ENCODE data around the gene ASGR1.

The ASGR1 gene

GRCh38 chr17:7220593-7221277 is 41.6 kb upstream of the ASGR1 start:
- peak; percentile 54 for TF ChIP-seq CTCF (IDR thresholded peaks at IDR 0.05; ENCODE audit: low read depth, low read length)
- TF ChIP-seq EZH2phosphoT487 (IDR thresholded peaks at IDR 0.05; ENCODE audit: low read depth) = no peak
- H4K20me1 ChIP-seq (ENCODE audit: insufficient read depth, low read length) = no peaks in the 10 kb centered on the region
- H3K27me3 ChIP-seq (ENCODE audit: low read depth, low read length) = no peaks in the 10 kb centered on the region
- H3K4me3 ChIP-seq (ENCODE audit: low read length) = peak overlapping the region; percentile 97
- peak overlapping the region; percentile 56 for H3K27ac ChIP-seq (ENCODE audit: low read length)
- peak overlapping the region; percentile 91 for H3K9ac ChIP-seq (ENCODE audit: low read length)
- peak overlapping the region; percentile 98 for H3K4me2 ChIP-seq (ENCODE audit: low read length)
- H2AFZ ChIP-seq (ENCODE audit: low read depth, low read length) = no peak overlapping the region
- H3K4me1 ChIP-seq (ENCODE audit: low read length) = peaks cover 34% of the 10 kb centered on the region
- H3K79me2 ChIP-seq (ENCODE audit: low read length) = 0 out of 2 replicates have a peak, but pooled peaks cover 4% of the 10 kb centered on the region
- no peaks in the 10 kb centered on the region for H3K9me3 ChIP-seq (ENCODE audit: insufficient read depth, low read length)
- H3K36me3 ChIP-seq (replicated peaks; ENCODE audit: low read depth, low read length) = peaks cover 7% of the 10 kb centered on the region

GRCh38 chr17:7219812-7220592 is 40.8 kb upstream of the ASGR1 start, which contains the start of the genes ACADVL and DLG4:
TSS of gene ACADVL (plus strand) at chr17:7219938. CDS start at chr17:7219985, 47 bp downstream.
TSS of gene DLG4 (minus strand) at chr17:7219836.
- Histone ChIP-seq H3K4me1 (ENCODE audit: low read length) (peaks cover 38% of the 10 kb centered on the region), H2AFZ (ENCODE audit: low read depth, low read length) (peak within 1 kb of the TSS; percentile 71; the same call in 1 of the 2 replicates), H3K4me2 (ENCODE audit: low read length) (peak within 1 kb of the TSS; percentile 98), H3K27ac (ENCODE audit: low read length) (peak within 1 kb of the TSS; percentile 56), H3K9me3 (ENCODE audit: insufficient read depth, low read length) (no peaks in the 10 kb centered on the region), H3K36me3 (replicated peaks; ENCODE audit: low read depth, low read length) (peaks cover 7% of the 10 kb centered on the region), H3K9ac (ENCODE audit: low read length) (peak within 1 kb of the TSS; percentile 91), H4K20me1 (ENCODE audit: insufficient read depth, low read length) (no peaks in the 10 kb centered on the region), H3K79me2 (ENCODE audit: low read length) (0 out of 2 replicates have a peak, but pooled peaks cover 4% of the 10 kb centered on the region), H3K4me3 (ENCODE audit: low read length) (peak within 1 kb of the TSS; percentile 97), H3K27me3 (ENCODE audit: low read depth, low read length) (no peaks in the 10 kb centered on the region)
- TF ChIP-seq EZH2phosphoT487 (IDR thresholded peaks at IDR 0.05; ENCODE audit: low read depth) (no peak), CTCF (IDR thresholded peaks at IDR 0.05; ENCODE audit: low read depth, low read length) (no peak)

GRCh38 chr17:7219229-7219811 is 40.1 kb upstream of the ASGR1 start:
- Histone ChIP-seq H3K9me3 (ENCODE audit: insufficient read depth, low read length) (no peaks in the 10 kb centered on the region), H2AFZ (ENCODE audit: low read depth, low read length) (peak overlapping the region; percentile 71; the same call in 1 of the 2 replicates), H3K27me3 (ENCODE audit: low read depth, low read length) (no peaks in the 10 kb centered on the region), H3K4me1 (ENCODE audit: low read length) (peaks cover 38% of the 10 kb centered on the region), H3K4me2 (ENCODE audit: low read length) (peak overlapping the region; percentile 98), H3K4me3 (ENCODE audit: low read length) (peak overlapping the region; percentile 97), H3K36me3 (replicated peaks; ENCODE audit: low read depth, low read length) (peaks cover 7% of the 10 kb centered on the region), H3K27ac (ENCODE audit: low read length) (no peak overlapping the region), H3K79me2 (ENCODE audit: low read length) (0 out of 2 replicates have a peak, but pooled peaks cover 4% of the 10 kb centered on the region), H4K20me1 (ENCODE audit: insufficient read depth, low read length) (no peaks in the 10 kb centered on the region), H3K9ac (ENCODE audit: low read length) (peak overlapping the region; percentile 91)
- TF ChIP-seq CTCF (IDR thresholded peaks at IDR 0.05; ENCODE audit: low read depth, low read length) (no peak), EZH2phosphoT487 (IDR thresholded peaks at IDR 0.05; ENCODE audit: low read depth) (no peak)
